Endometrial microvascular endothelial cells (primary cell): ENCODE measurements around the gene TAC4. TPM values are rescaled to one million over a fixed set of nuclear protein-coding genes. Genes with fewer than 3 reads are reported as not detected.

Source experiments
- in situ Hi-C: cut with HindIII; loops from 2 replicates; pipeline ENCODE4 v1.10.0; 2017; ENCODE audit warnings: low sequenced_read_pairs, low pct_unique_long_range_greater_than_20kb; ENCODE audit errors: inconsistent ontology term
- total RNA-seq: library from RNA; depleted of rRNA; stranded (reverse); fragments of >200 nt; gene quantifications from one replicate; pipeline ENCODE4 v1.2.3, GENCODE V29; 2015; ENCODE audit errors: inconsistent ontology term

Gene TAC4
- total RNA-seq, 1 donor from 2014 or later, result not detected

- in situ Hi-C loops, result no loop called here
Measured at GRCh38 chr17:49821916-49822315, 26.0 kb downstream of the TAC4 start.

- in situ Hi-C loops, result no loop called here
Measured at GRCh38 chr17:49821466-49821865, 26.4 kb downstream of the TAC4 start.

DNA sequence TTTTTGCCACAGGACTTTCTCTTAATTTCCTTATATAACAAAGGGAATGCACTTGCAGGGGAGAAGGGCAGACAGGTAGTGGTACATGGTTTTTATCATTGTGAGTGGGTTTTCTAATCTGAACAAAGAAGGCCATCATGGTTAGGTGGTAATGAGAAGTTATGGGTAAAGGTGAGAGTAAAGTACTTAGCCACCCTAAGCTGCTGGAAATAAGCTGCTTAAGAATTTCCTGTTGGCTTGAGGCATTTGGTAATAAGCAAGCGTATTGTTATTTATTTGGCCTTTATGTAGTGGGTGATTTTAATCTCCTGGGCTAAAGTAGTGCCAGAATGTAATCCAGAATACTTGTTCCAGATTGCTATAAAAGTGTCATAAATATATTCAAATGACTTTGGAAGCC, 27.1 kb downstream of the TAC4 start:
- in situ Hi-C loops, result no loop called here

- in situ Hi-C loops, result no loop called here
Measured at GRCh38 chr17:49819651-49820050, 28.2 kb downstream of the TAC4 start.

DNA sequence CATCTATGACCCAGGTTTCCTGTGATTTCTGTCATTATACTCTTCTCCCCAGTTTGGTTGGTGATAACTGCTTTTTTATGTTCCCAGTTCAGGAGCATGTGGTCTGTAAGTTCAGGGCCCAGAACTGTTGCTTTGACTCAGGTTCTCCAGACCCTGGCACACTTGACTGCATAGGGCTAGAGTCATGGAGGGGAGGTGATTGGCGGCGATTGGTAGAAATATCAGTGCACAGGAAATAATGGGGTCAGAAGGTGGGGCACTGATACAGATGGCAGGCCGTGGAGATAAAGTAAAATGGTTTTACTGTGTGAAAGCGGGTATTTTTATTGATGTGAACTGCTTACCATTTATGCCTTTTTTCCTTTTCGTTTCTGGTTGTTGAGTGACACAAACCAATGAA, 28.7 kb downstream of the TAC4 start:
- in situ Hi-C loops, result no loop called here

DNA sequence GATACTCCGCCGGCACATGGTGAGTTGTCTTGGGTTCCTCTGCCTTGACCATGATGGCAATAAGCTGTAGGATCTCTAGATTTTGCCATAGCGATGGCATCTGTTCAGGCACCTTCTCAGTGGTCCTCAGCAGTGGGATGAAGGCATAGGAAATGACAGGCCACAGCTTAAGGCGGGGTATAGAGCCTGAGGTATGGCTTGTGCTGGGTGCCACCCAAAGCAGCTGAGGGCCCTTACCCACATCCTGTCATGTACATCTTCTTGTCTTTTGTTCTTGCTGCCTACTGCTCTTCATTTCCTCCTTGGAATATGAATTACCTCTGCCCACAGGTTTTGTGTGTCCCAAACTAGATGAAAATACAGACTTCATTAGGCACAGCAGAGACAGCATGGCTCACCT, 29.9 kb downstream of the TAC4 start:
- in situ Hi-C loops, result no loop called here

DNA sequence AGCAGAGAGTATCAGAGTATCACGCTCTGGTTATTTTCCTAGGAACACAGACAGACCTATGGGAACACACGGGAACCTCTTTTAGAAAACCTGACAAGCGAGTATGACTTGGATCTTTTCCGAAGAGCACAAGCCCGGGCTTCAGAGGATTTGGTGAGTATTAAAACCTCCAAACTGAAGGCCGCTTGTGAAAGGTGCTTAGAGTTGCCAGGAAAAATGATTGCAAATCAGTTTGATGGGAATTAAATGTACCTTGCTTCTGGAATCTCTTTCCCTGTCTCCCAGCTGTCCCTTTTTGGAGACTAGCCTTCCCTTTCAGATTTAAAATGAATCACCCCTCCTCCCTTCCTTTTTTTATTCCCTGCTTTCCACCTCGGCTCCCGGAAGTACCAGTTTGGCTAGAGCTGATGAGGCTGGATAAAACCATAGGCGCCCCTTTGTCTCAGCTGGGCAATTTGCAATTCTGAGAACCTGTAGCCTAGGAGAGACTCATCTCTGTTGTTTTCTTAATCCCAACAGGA, 32.0 kb downstream of the TAC4 start:
- in situ Hi-C loops, result no loop called here

DNA sequence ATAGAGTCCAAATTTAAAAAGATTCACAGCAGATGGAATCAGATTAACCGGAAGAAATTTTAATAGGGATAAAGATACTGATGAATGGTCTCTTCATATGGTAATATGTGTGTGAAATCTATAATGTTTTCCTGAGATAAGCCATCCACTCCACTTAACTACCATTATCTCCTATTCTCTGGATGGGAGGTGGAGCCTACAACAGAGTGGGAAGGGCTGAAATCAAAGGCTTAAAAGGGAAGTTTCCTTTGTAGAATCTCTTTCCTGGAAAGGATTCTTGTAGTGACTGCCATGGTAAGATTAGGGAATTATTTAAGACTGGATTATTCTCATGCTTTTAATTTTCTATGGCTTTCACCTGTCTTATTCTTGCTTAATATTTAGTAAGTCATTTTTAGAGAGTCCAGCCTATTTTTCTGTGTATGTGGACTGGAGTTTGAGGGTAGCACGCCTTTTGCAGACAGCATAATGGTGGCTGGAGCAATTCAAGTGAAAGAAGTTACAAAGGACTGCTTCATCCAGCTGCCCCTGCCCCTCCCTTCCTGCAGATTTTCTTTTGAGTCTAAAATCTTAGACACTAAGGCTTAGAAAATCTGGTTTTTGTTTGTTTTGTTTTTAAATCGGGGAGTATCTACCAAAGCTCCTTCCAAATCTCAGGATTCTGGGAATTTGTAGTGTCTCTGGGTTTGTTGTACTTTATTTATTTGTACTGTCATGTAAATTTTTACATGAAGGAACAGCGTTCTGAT, 32.9 kb downstream of the TAC4 start:
- in situ Hi-C loops, result no loop called here

GRCh38 chr17:49809056-49809455, 38.8 kb downstream of the TAC4 start:
- in situ Hi-C loops, result no loop called here

GRCh38 chr17:49798738-49799137, 49.1 kb downstream of the TAC4 start:
- in situ Hi-C loops, result no loop called here

DNA sequence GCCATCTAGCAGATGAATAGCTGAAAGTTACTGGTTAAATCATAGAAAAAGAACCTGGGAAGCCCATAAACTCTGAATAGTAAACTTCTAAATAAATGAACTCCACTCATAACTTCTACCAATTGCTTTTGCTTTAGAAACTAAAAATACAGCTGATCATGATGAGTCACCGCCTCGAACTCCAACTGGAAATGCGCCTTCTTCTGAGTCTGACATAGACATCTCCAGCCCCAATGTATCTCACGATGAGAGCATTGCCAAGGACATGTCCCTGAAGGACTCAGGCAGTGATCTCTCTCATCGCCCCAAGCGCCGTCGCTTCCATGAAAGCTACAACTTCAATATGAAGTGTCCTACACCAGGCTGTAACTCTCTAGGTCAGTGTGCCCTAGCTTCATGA, 49.7 kb downstream of the TAC4 start:
- in situ Hi-C loops, result no loop called here

DNA sequence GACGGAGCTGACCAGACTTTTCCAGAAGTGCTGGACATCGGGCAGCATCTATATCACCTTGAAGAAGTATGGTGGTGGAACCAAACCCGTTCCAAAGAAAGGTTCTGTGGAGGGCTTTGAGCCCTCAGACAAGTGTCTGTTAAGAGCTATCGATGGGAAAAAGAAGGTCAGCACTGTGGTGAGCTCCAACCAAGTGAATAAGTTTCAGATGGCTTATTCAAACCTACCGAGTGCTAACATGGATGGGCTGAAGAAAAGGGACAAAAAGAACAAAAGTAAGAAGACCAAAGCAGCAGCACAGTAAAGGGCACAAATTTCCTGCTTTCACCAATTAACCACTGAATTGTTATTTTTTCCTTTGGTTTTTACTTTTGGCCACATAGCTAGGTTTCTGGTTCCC, 52.5 kb downstream of the TAC4 start:
- in situ Hi-C loops, result no loop called here

DNA sequence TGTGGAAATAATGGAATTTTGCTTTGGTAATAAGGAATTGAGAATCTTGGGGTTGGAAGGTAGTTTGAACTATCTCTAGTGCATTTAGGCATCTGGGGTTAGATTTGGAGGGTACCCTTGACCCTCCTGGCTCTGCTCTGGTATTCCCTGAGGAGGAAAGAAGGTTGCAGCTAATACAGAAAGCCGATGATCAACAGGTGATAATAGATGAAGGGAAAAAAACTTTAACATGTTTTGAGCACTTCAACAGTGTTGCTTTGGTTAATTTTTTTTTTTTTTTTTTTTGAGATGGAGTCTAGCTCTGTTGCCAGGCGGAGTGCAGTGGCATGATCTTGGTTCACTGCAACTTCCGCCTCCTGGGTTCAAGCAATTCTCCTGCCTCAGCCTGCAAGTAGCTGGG, 54.6 kb downstream of the TAC4 start:
- in situ Hi-C loops, result no loop called here

DNA sequence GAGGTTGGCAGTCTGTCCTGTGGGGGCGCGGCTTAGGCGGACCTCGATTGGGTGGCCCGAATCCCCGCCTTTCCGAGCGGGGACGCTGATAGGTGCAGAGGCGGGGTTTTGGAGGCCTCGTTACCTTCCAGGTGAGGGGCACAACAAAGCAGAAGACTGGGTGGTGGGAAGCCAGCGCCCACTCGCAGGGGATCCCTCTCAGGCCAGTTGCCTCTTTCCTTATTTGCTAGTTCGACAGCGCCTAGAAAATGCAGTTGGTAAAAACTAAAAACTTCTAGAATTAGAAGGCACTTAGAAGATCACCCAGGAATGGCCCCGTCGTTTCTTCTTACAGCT, 58.7 kb downstream of the TAC4 start:
- in situ Hi-C loops, result no loop called here

GRCh38 chr17:49788478-49789242, 59.2 kb downstream of the TAC4 start, which contains the start of gene KAT7:
TSS of gene KAT7 (plus strand) at chr17:49788681. CDS start at chr17:49788835, 154 bp downstream.
- in situ Hi-C loops, result no loop called here

Other genes starting within 250 kb of the TAC4 start
- 61.5 TPM for gene SPOP, start 170.0 kb downstream of the TAC4 start, total RNA-seq
- 76.1 TPM for gene SLC35B1, start 140.1 kb downstream of the TAC4 start, total RNA-seq
- 8.5 TPM for gene FAM117A, start 83.9 kb downstream of the TAC4 start, total RNA-seq
- 27.6 TPM for gene KAT7, start 59.4 kb downstream of the TAC4 start, total RNA-seq
- not detected for gene DLX4, start 121.1 kb upstream of the TAC4 start, total RNA-seq
- gene DLX3, start 147.2 kb upstream of the TAC4 start, total RNA-seq, result not detected
- gene ITGA3, start 208.0 kb upstream of the TAC4 start, total RNA-seq, result 255 TPM
- gene PDK2, start 247.3 kb upstream of the TAC4 start, total RNA-seq, result 12.2 TPM